BLaER1 treated with 17β-estradiol and CSF1 and Interleukin-3, amounts not matched to agents 10 nM and 100 nM (cell line): ENCODE results near the gene SNX32.

Experiments used
- H3K27ac ChIP-seq, 11 experiments: shearing (Covaris generic); formaldehyde crosslinking; 2 replicates each; pipeline ENCODE4 v1.8.1; 2022
- H3K27me3 ChIP-seq, 11 experiments: shearing (Covaris generic); formaldehyde crosslinking; 2 replicates each; pipeline ENCODE4 v1.8.1; 2022
- H3K36me3 ChIP-seq, 11 experiments: shearing (Covaris generic); formaldehyde crosslinking; 2 replicates each; pipeline ENCODE4 v1.8.1; 2022
- H3K4me1 ChIP-seq, 10 experiments: shearing (Covaris generic); formaldehyde crosslinking; 2 replicates each; pipeline ENCODE4 v1.8.1; 2022
- H3K4me2 ChIP-seq, 11 experiments: shearing (Covaris generic); formaldehyde crosslinking; 2 replicates each; pipeline ENCODE4 v1.8.1; 2022
- H3K4me3 ChIP-seq, 10 experiments: shearing (Covaris generic); formaldehyde crosslinking; 2 replicates each; pipeline ENCODE4 v1.8.1; 2022
- H3K9ac ChIP-seq, 11 experiments: shearing (Covaris generic); formaldehyde crosslinking; 2 replicates each; pipeline ENCODE4 v1.8.1; 2022
- H3K9me3 ChIP-seq, 11 experiments: shearing (Covaris generic); formaldehyde crosslinking; replicated peaks in 1 of 11; 2 replicates each; pipeline ENCODE4 v1.8.1; 2022
- H4K20me1 ChIP-seq, 11 experiments: shearing (Covaris generic); formaldehyde crosslinking; 2 replicates each; pipeline ENCODE4 v1.8.1; 2022
- Cebpa-rat ChIP-seq, 11 experiments: shearing (Covaris generic); IDR thresholded peaks; 2 replicates each; pipeline ENCODE4 v1.8.1; 2022

The SNX32 gene

GRCh38 chr11:65850217-65851082 lies 16.7 kb downstream of the SNX32 start:
- H3K4me1 ChIP-seq: peaks cover 6 to 26% (median 11%) of the 10 kb centered on the region in 10 experiments
- H4K20me1 ChIP-seq: peaks cover 50 to 77% (median 65%) of the 10 kb centered on the region in 11 experiments
- peaks cover 0 to 16% (median 0%) of the 10 kb centered on the region in 11 experiments; a peak in 9 of 22 replicates for H3K9me3 ChIP-seq
- H3K27ac ChIP-seq: peak overlapping the region in 1 of 11 experiments; percentile 3; a peak in 1 of 22 replicates
- no peak for TF ChIP-seq Cebpa-rat (IDR thresholded peaks at IDR 0.05)
- H3K4me2 ChIP-seq: no peak overlapping the region
- no peak overlapping the region; a peak in 1 of 22 replicates for H3K9ac ChIP-seq
- no peak overlapping the region for H3K4me3 ChIP-seq
- H3K27me3 ChIP-seq: no peaks in the 10 kb centered on the region
- peaks cover 45 to 51% (median 46%) of the 10 kb centered on the region in 11 experiments for H3K36me3 ChIP-seq

GRCh38 chr11:65851083-65851579 lies 17.4 kb downstream of the SNX32 start:
- Histone ChIP-seq H3K4me3 (no peak overlapping the region), H3K4me1 (peaks cover 13 to 33% (median 18%) of the 10 kb centered on the region in 10 experiments), H3K36me3 (peaks cover 52 to 58% (median 53%) of the 10 kb centered on the region in 11 experiments), H3K4me2 (no peak overlapping the region), H3K9me3 (peaks cover 0 to 16% (median 0%) of the 10 kb centered on the region in 11 experiments; a peak in 9 of 22 replicates), H3K27me3 (no peaks in the 10 kb centered on the region), H3K27ac (peak overlapping the region in 1 of 11 experiments; percentile 3; a peak in 1 of 22 replicates), H4K20me1 (peaks cover 57 to 84% (median 72%) of the 10 kb centered on the region in 11 experiments), H3K9ac (no peak overlapping the region)
- no peak for TF ChIP-seq Cebpa-rat (IDR thresholded peaks at IDR 0.05)

DNA sequence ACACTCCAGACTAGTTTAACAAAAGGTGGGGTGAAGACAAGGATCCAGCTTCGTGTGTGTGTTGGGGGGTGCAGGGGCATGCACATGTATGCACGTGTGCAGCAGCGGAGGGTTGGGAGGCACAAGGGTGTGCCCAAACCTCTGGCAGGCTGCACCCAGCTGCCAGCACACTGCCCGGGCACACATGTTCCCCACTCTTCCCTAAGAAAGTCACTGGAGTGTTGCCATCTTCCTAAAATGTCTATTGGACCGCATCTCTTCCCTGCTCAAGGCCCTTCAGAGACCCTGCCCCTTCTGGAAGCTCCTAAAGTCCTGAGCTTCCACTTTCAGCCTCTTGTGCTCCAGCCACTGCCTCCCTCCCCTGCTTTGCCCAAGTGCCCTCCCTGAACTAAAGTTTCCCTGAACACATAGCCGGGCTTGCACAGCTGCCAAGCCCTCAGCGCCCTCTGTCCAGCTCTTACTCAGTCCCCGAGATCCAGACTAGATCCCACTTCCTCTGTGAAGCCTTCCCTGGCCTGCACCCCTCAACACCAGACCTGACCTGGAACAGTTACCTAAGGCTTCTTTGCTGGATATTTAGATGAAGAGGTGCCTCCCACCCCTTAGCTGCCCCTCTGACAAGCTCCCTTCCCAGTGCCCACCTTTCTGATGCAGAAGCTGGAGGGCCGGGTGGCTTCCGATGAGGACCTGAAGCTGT lies 18.2 kb downstream of the SNX32 start:
- Histone ChIP-seq H3K36me3 (peaks cover 58 to 65% (median 60%) of the 10 kb centered on the region in 11 experiments), H4K20me1 (peaks cover 65 to 92% (median 80%) of the 10 kb centered on the region in 11 experiments)

GRCh38 chr11:65852508-65853245 lies 18.9 kb downstream of the SNX32 start:
- no peak overlapping the region for H3K4me3 ChIP-seq
- H3K9me3 ChIP-seq: peaks cover 0 to 16% (median 0%) of the 10 kb centered on the region in 11 experiments; a peak in 9 of 22 replicates
- H3K27ac ChIP-seq: no peak overlapping the region
- no peak overlapping the region; a peak in 1 of 22 replicates for H3K4me2 ChIP-seq
- H3K27me3 ChIP-seq: no peaks in the 10 kb centered on the region
- peaks cover 18 to 35% (median 24%) of the 10 kb centered on the region in 10 experiments for H3K4me1 ChIP-seq
- no peak overlapping the region; a peak in 1 of 22 replicates for H3K9ac ChIP-seq
- H3K36me3 ChIP-seq: peaks cover 58 to 65% (median 60%) of the 10 kb centered on the region in 11 experiments
- peaks cover 71 to 99% (median 88%) of the 10 kb centered on the region in 11 experiments for H4K20me1 ChIP-seq
- no peak for TF ChIP-seq Cebpa-rat (IDR thresholded peaks at IDR 0.05)

More for the DNA sequence above, 18.2 kb downstream of the SNX32 start:
- peaks cover 0 to 16% (median 0%) of the 10 kb centered on the region in 11 experiments; a peak in 9 of 22 replicates for H3K9me3 ChIP-seq
- no peak overlapping the region for H3K9ac ChIP-seq
- no peak overlapping the region for H3K4me3 ChIP-seq
- no peak overlapping the region for H3K4me2 ChIP-seq
- no peak overlapping the region for H3K27ac ChIP-seq
- no peaks in the 10 kb centered on the region for H3K27me3 ChIP-seq
- H3K4me1 ChIP-seq: peaks cover 18 to 35% (median 24%) of the 10 kb centered on the region in 10 experiments
- no peak for TF ChIP-seq Cebpa-rat (IDR thresholded peaks at IDR 0.05)

DNA sequence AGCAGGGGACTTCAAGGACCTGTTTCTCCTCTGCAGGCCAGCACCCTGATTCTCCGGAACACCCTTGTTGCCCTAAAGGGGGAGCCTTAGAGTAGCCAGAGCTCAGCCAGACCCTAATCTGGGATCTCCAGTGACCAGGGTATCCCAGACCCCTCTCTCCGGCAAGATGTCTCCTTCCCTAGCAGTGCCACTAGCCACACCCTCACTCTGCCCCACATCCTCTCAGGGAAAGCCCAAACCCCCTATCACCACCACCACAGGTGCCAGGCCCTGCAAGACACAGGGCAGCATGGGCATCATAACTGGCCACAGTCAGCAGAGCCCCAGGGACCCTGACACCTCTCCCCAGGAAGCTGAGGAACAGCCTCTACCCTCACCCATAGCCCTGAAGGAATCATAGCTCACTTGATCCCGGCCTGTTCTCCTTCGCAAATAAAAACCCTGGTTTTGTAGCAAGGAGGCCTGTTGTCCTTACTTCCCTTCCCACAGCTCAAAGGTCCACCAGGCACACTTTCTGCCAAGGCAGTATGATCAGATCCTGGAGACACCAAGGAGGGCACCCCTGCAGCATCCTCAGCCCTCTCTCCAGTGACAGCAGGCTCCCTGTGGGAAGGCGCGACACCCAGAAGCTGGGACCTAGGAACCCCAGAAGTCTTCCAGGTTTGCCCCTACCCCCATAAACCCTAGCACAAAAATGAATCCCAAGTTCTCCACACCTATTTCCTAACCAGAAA lies 19.6 kb downstream of the SNX32 start:
- Histone ChIP-seq H3K27me3 (no peaks in the 10 kb centered on the region), H3K27ac (no peak overlapping the region), H3K4me3 (no peak overlapping the region), H3K9ac (peak overlapping the region in 4 of 11 experiments; percentile 92 to 99 (median 96); a peak in 3 of 22 replicates), H3K36me3 (peaks cover 58 to 65% (median 60%) of the 10 kb centered on the region in 11 experiments), H3K9me3 (peaks cover 0 to 16% (median 0%) of the 10 kb centered on the region in 11 experiments; a peak in 9 of 22 replicates), H4K20me1 (peaks cover 74 to 96% (median 90%) of the 10 kb centered on the region in 11 experiments), H3K4me1 (peaks cover 18 to 35% (median 24%) of the 10 kb centered on the region in 10 experiments), H3K4me2 (peak overlapping the region in 2 of 11 experiments; percentile 90; a peak in 4 of 22 replicates)
- TF ChIP-seq Cebpa-rat (IDR thresholded peaks at IDR 0.05): no peak

DNA sequence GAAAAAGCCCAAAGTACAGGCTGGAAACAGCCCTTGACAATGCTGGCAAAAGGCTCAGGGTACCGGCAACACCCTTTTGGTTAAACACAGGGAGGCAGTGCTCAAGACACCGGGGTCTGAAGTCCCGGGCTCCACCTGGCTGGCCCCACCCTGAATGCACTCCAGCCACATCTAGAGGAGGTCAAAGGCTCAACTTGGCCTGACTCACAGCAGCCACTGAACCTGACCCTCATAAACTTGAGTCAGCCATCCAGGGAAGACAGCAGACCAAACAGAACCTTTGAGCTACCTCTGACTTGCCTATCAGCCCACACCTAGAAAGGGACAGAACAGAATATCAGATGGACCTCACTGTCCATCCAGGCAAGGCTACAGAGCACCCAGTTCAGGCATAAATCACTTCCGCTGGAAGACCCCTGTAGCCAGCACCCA lies 20.4 kb downstream of the SNX32 start:
- H3K27me3 ChIP-seq: no peaks in the 10 kb centered on the region
- H4K20me1 ChIP-seq: peaks cover 74 to 88% (median 85%) of the 10 kb centered on the region in 11 experiments
- no peak overlapping the region; a peak in 1 of 20 replicates for H3K4me3 ChIP-seq
- peaks cover 25 to 35% (median 30%) of the 10 kb centered on the region in 10 experiments for H3K4me1 ChIP-seq
- peak overlapping the region in 3 of 11 experiments; percentile 89 to 90 (median 90); a peak in 7 of 22 replicates for H3K4me2 ChIP-seq
- peak overlapping the region in 7 of 11 experiments; percentile 12 to 99 (median 94); a peak in 7 of 22 replicates for H3K9ac ChIP-seq
- peaks cover 58 to 65% (median 60%) of the 10 kb centered on the region in 11 experiments for H3K36me3 ChIP-seq
- peaks cover 0 to 16% (median 0%) of the 10 kb centered on the region in 11 experiments; a peak in 9 of 22 replicates for H3K9me3 ChIP-seq
- H3K27ac ChIP-seq: no peak overlapping the region
- TF ChIP-seq Cebpa-rat (IDR thresholded peaks at IDR 0.05): no peak
